H1 (cell line): ENCODE data around the gene ZNF746. TPM values are rescaled to one million over a fixed set of nuclear protein-coding genes. Genes with fewer than 3 reads are reported as not detected.
A peak's percentile ranks its signal among the peaks of the same experiment; 100 is the strongest.

Experiments
- CTCF ChIA-PET: fragments of 300-600 bp; sonication (Branson Sonifier 250); formaldehyde crosslinking; loops from one replicate; lab custom pipeline; 2021; ENCODE audit not compliant: partially characterized antibody; lab: Charles Lee
- POLR2A ChIA-PET: fragments of 300-600 bp; sonication (Branson Sonifier 250); formaldehyde crosslinking; loops from one replicate; lab custom pipeline; 2021; ENCODE audit warnings: inconsistent platforms; ENCODE audit not compliant: partially characterized antibody; lab: Charles Lee
- DNase-seq, 2 experiments: peaks; one replicate each; pipeline versions ENCODE4 v3.0.0 to v3.0.0-alpha.2; 2010 to 2022; ENCODE audit warnings: low spot score in 2 of 2, low read depth in 1 of 2, mixed read lengths in 1 of 2
- FAIRE-seq: peaks from 2 replicates; lab custom pipeline; 2011; peaks lifted over from hg19 to GRCh38; lab: Jason Lieb, UNC
- H2AFZ ChIP-seq: 2 replicates; pipeline ENCODE4 v1.8.1; 2012; ENCODE audit warnings: low read length, inconsistent platforms
- H2AK5ac ChIP-seq: 2 replicates; pipeline ENCODE4 v1.6.1; 2013; ENCODE audit warnings: low read depth, low read length
- H2BK120ac ChIP-seq: replicated peaks from 2 replicates; pipeline ENCODE3; 2013; ENCODE audit warnings: low read depth, low read length, inconsistent platforms
- H2BK12ac ChIP-seq: 2 replicates; pipeline ENCODE4 v1.6.1; 2013; ENCODE audit warnings: low read depth, low read length
- H2BK15ac ChIP-seq: 2 replicates; pipeline ENCODE4 v1.6.1; 2013; ENCODE audit warnings: low read length
- H2BK20ac ChIP-seq: 2 replicates; pipeline ENCODE4 v1.6.1; 2013; ENCODE audit warnings: low read length
- H2BK5ac ChIP-seq: 2 replicates; pipeline ENCODE4 v1.6.1; 2013; ENCODE audit warnings: low read depth, low read length
- H3K14ac ChIP-seq: 2 replicates; pipeline ENCODE4 v1.6.1; 2013; ENCODE audit warnings: inconsistent platforms; ENCODE audit not compliant: insufficient read length
- H3K18ac ChIP-seq: 2 replicates; pipeline ENCODE4 v1.6.1; 2013; ENCODE audit warnings: low read length; ENCODE audit errors: extremely low read depth
- H3K23ac ChIP-seq: 2 replicates; pipeline ENCODE4 v1.6.1; 2013; ENCODE audit warnings: inconsistent platforms; ENCODE audit not compliant: insufficient read length
- H3K23me2 ChIP-seq: 2 replicates; pipeline ENCODE4 v1.6.1; 2013; ENCODE audit warnings: low read depth, low read length
- H3K27ac ChIP-seq: 2 replicates; pipeline ENCODE4 v1.6.1; 2011; ENCODE audit warnings: low read depth, low read length, inconsistent platforms
- H3K27me3 ChIP-seq, 4 experiments: replicated peaks in 1 of 4; 1 replicate in 1 of 4; 2 replicates in 3 of 4; pipeline versions ENCODE4 v1.6.1 to v1.8.1; 2011 to 2013; ENCODE audit warnings: low read length in 3 of 4, mild to moderate bottlenecking in 3 of 4, inconsistent platforms in 2 of 4, mixed read lengths in 2 of 4, moderate library complexity in 1 of 4; ENCODE audit not compliant: control insufficient read depth in 3 of 4, insufficient read depth in 3 of 4; ENCODE audit errors: extremely low read depth in 1 of 4
- H3K36me3 ChIP-seq, 4 experiments: 2 replicates each; pipeline versions ENCODE4 v1.6.1 to v1.8.1; 2011 to 2013; ENCODE audit warnings: mild to moderate bottlenecking in 4 of 4, low read length in 3 of 4, moderate library complexity in 2 of 4, control low read depth in 1 of 4, inconsistent platforms in 1 of 4; ENCODE audit not compliant: insufficient read depth in 4 of 4, control insufficient read depth in 2 of 4
- H3K4ac ChIP-seq: replicated peaks from 2 replicates; pipeline ENCODE3; 2013; ENCODE audit warnings: low read length, low read depth, mixed read lengths, inconsistent platforms; ENCODE audit not compliant: insufficient read length
- H3K4me1 ChIP-seq, 4 experiments: replicated peaks in 1 of 4; 1 replicate in 1 of 4; 2 replicates in 3 of 4; pipeline versions ENCODE4 v1.6.1 to v1.8.1; 2011 to 2013; ENCODE audit warnings: low read length in 3 of 4, inconsistent platforms in 2 of 4, mixed read lengths in 1 of 4; ENCODE audit not compliant: insufficient read depth in 4 of 4, control insufficient read depth in 3 of 4
- H3K4me2 ChIP-seq, 2 experiments: 2 replicates each; pipeline versions ENCODE4 v1.6.1 to v1.8.1; 2011 to 2013; ENCODE audit warnings: low read depth in 2 of 2, low read length in 2 of 2, control low read depth in 1 of 2, inconsistent platforms in 1 of 2, mild to moderate bottlenecking in 1 of 2; ENCODE audit not compliant: insufficient read depth in 1 of 2
- H3K4me3 ChIP-seq, 4 experiments: fragments of 200-600, 300-600 bp in 1 of 4; sonication (generic), shearing (Covaris generic), sonication (Bioruptor Twin) in 1 of 4; 2 replicates each; pipeline versions ENCODE4 v1.5.1 to v1.8.1; 2011 to 2016; ENCODE audit warnings: low read length in 4 of 4, low read depth in 3 of 4, control low read depth in 2 of 4, inconsistent platforms in 2 of 4, mild to moderate bottlenecking in 2 of 4, mixed read lengths in 1 of 4, moderate library complexity in 1 of 4; ENCODE audit not compliant: insufficient read depth in 2 of 4; ENCODE audit errors: extremely low read depth in 1 of 4
- H3K56ac ChIP-seq: replicated peaks from 2 replicates; pipeline ENCODE3; 2013; ENCODE audit warnings: low read depth, mild to moderate bottlenecking, mixed read lengths, low read length, inconsistent platforms; ENCODE audit not compliant: insufficient read length
- H3K79me1 ChIP-seq: 2 replicates; pipeline ENCODE4 v1.6.1; 2013; ENCODE audit warnings: low read depth, low read length, control low read depth
- H3K79me2 ChIP-seq, 2 experiments: 2 replicates each; pipeline versions ENCODE4 v1.6.1 to v1.8.1; 2012 to 2013; ENCODE audit warnings: low read length in 2 of 2, mild to moderate bottlenecking in 2 of 2, inconsistent platforms in 1 of 2; ENCODE audit not compliant: insufficient read depth in 2 of 2, control insufficient read depth in 1 of 2
- H3K9ac ChIP-seq, 4 experiments: replicated peaks in 1 of 4; 1 replicate in 1 of 4; 2 replicates in 3 of 4; pipeline versions ENCODE4 v1.6.1 to v1.8.1; 2011 to 2013; ENCODE audit warnings: low read depth in 3 of 4, low read length in 3 of 4, control low read depth in 2 of 4, mild to moderate bottlenecking in 2 of 4, moderate library complexity in 2 of 4, inconsistent platforms in 1 of 4; ENCODE audit errors: extremely low read depth in 1 of 4
- H3K9me3 ChIP-seq, 2 experiments: 2 replicates each; pipeline versions ENCODE4 v1.6.1 to v1.8.1; 2012 to 2013; ENCODE audit warnings: mild to moderate bottlenecking in 2 of 2, moderate library complexity in 2 of 2, control low read depth in 1 of 2, inconsistent platforms in 1 of 2, low read depth in 1 of 2, low read length in 1 of 2, mixed read lengths in 1 of 2; ENCODE audit not compliant: insufficient read depth in 2 of 2
- H4K20me1 ChIP-seq, 2 experiments: replicated peaks in 1 of 2; 2 replicates each; pipeline versions ENCODE3 to v1.8.1; 2011 to 2013; ENCODE audit warnings: inconsistent platforms in 2 of 2, low read length in 2 of 2, mild to moderate bottlenecking in 1 of 2; ENCODE audit not compliant: insufficient read depth in 2 of 2, control insufficient read depth in 1 of 2
- H4K5ac ChIP-seq: 2 replicates; pipeline ENCODE4 v1.6.1; 2013; ENCODE audit warnings: low read length, low read depth, mixed read lengths, inconsistent platforms; ENCODE audit not compliant: insufficient read length
- H4K8ac ChIP-seq: 2 replicates; pipeline ENCODE4 v1.8.0; 2013; ENCODE audit warnings: mild to moderate bottlenecking, moderate library complexity, low read length, inconsistent platforms; ENCODE audit not compliant: insufficient read depth; ENCODE audit errors: extremely low read depth
- H4K91ac ChIP-seq: replicated peaks from 2 replicates; pipeline ENCODE3; 2013; ENCODE audit warnings: low read length, mixed read lengths, inconsistent platforms; ENCODE audit not compliant: insufficient read length
- JUND ChIP-seq: IDR thresholded peaks from 2 replicates; pipeline ENCODE4 v1.6.1; 2011; ENCODE audit warnings: mild to moderate bottlenecking, improper control_type of control experiment, low read length
- POLR2A ChIP-seq, 2 experiments: IDR thresholded peaks; 1 replicate in 1 of 2; 2 replicates in 1 of 2; pipeline ENCODE4 v1.6.1; 2011; ENCODE audit warnings: low read depth in 2 of 2, low read length in 2 of 2, mild to moderate bottlenecking in 2 of 2; ENCODE audit errors: control extremely low read depth in 1 of 2
- RAD21 ChIP-seq, 2 experiments: IDR thresholded peaks in 1 of 2; conservative IDR thresholded peaks in 1 of 2; 2 replicates each; pipeline ENCODE4 v1.6.1; 2011; ENCODE audit warnings: low read depth in 2 of 2, low read length in 2 of 2, improper control_type of control experiment in 1 of 2, inconsistent platforms in 1 of 2, mild to moderate bottlenecking in 1 of 2, moderate library complexity in 1 of 2
- WGBS, 2 experiments: shearing (Covaris generic) in 1 of 2; methylation state at CpG; one replicate each; pipeline versions ENCODE4 v1.1.6 to v1.1.7; 2013 to 2015; ENCODE audit warnings: low lambda C conversion rate in 2 of 2, mixed read lengths in 2 of 2, inconsistent platforms in 1 of 2, low coverage in 1 of 2, missing lambda C conversion rate in 1 of 2; ENCODE audit not compliant: insufficient replicate concordance in 2 of 2, insufficient coverage in 1 of 2, insufficient read length in 1 of 2; ENCODE audit errors: extremely low coverage in 1 of 2, missing lambda C conversion rate in 1 of 2; 5-methylcytosine and 5-hydroxymethylcytosine counted together
- polyA plus RNA-seq, 7 experiments: library from polyadenylated mRNA; depleted of rRNA in 3 of 7; stranded (reverse) in 5 of 7; unstranded in 2 of 7; fragments of >200 nt in 5 of 7; fragments of 200-250 nt in 2 of 7; gene quantifications; 1 replicate in 5 of 7; 2 replicates in 1 of 7; 4 replicates in 1 of 7; pipeline versions ENCODE4 v1.2.1 to v1.2.3, GENCODE V29; 2011 to 2013; ENCODE audit warnings: missing spikeins in 2 of 7, mixed read lengths in 2 of 7
- total RNA-seq: library from RNA; stranded (reverse); fragmentation: NEBNext Ultra II Directional; extraction: Animal tissue kit (Norgen Biotek cat#: 25700); gene quantifications from 2 replicates; pipeline ENCODE4 v1.2.1, GENCODE V29; 2021
- TF ChIP-seq, protein P1 (sequence below), 3 experiments: IDR thresholded peaks; 1 replicate in 2 of 3; 2 replicates in 1 of 3; pipeline versions ENCODE4 v1.5.1 to v1.6.1; 2011; ENCODE audit warnings: low read length in 3 of 3, mild to moderate bottlenecking in 3 of 3, inconsistent platforms in 2 of 3, low read depth in 1 of 3, moderate library complexity in 1 of 3; ENCODE audit not compliant: insufficient read depth in 1 of 3; ENCODE audit errors: control extremely low read depth in 1 of 3

ZNF746 gene
- total and polyA plus RNA-seq, 2 of the 8 experiments (the other 6 are each of a cell fraction or from before 2014, with no cell fraction given) = 7.5 to 15.6 TPM

DNA sequence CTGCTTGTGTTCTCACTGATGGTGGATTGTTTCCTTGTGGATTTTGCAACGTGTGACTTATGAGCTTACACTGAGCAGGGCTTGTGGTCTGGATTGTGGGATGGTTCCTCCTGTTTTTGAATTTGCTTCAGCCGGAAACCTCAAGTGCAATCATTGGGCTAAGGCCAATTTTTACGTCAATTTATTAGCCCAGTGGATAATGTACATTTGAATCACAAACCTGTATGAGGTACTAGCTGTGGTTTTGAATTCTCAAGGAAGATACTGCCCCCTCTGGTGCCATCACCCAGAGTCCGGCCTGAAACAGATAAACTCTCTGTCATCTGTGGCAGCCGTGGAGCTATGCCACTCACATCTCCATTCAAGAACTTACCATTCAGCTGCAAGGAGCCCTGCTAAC is 29.4 kb downstream of the ZNF746 start:
- no peak overlapping the region for H3K4me2 ChIP-seq
- H2AFZ ChIP-seq = no peak overlapping the region
- no peak overlapping the region for H3K4ac ChIP-seq
- H3K9me3 ChIP-seq = no peaks in the 10 kb centered on the region
- no peak overlapping the region for H3K23ac ChIP-seq
- H4K91ac ChIP-seq = no peak overlapping the region
- H4K20me1 ChIP-seq = no peaks in the 10 kb centered on the region
- H3K9ac ChIP-seq = no peak overlapping the region
- H3K79me2 ChIP-seq = no peaks in the 10 kb centered on the region
- H3K27me3 ChIP-seq = no peaks in the 10 kb centered on the region; a peak in 1 of 7 replicates
- H2BK20ac ChIP-seq = no peak overlapping the region
- POLR2A ChIA-PET = interaction anchor here (0.7 to 1.5 kb wide), 4 partner anchors 8 to 14 kb away, joined by 3 to 5 read pairs (median 3); no protein-coding TSS in a partner anchor
- H4K8ac ChIP-seq = no peak overlapping the region
- no peaks in the 10 kb centered on the region for H3K4me1 ChIP-seq
- no peak overlapping the region for H3K56ac ChIP-seq
- TF ChIP-seq RAD21 (IDR thresholded peaks at IDR 0.05 in 1 of 2, conservative IDR thresholded peaks at IDR 0.05 in 1 of 2; ENCODE audit: low read depth in 2 of 2, low read length in 2 of 2) (peak in 1 of 2 experiments; percentile 10; a peak in 1 of 4 replicates), POLR2A (IDR thresholded peaks at IDR 0.05; ENCODE audit: control extremely low read depth in 1 of 2, low read depth in 2 of 2, low read length in 2 of 2) (no peak), JUND (no peak)
- TF ChIP-seq, protein P1, sequence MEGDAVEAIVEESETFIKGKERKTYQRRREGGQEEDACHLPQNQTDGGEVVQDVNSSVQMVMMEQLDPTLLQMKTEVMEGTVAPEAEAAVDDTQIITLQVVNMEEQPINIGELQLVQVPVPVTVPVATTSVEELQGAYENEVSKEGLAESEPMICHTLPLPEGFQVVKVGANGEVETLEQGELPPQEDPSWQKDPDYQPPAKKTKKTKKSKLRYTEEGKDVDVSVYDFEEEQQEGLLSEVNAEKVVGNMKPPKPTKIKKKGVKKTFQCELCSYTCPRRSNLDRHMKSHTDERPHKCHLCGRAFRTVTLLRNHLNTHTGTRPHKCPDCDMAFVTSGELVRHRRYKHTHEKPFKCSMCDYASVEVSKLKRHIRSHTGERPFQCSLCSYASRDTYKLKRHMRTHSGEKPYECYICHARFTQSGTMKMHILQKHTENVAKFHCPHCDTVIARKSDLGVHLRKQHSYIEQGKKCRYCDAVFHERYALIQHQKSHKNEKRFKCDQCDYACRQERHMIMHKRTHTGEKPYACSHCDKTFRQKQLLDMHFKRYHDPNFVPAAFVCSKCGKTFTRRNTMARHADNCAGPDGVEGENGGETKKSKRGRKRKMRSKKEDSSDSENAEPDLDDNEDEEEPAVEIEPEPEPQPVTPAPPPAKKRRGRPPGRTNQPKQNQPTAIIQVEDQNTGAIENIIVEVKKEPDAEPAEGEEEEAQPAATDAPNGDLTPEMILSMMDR (IDR thresholded peaks at IDR 0.05; ENCODE audit: control extremely low read depth in 1 of 3, insufficient read depth in 1 of 3, low read depth in 1 of 3, low read length in 3 of 3) = peak in 1 of 3 experiments; percentile 21; a peak in 1 of 4 replicates
- TF ChIP-seq, all 59 proteins: peak for 2
- H3K14ac ChIP-seq = no peak overlapping the region
- DNase-seq (no peak), FAIRE-seq (no peak)
- H3K18ac ChIP-seq = no peak overlapping the region
- H2AK5ac ChIP-seq = no peak overlapping the region
- no peak overlapping the region for H2BK120ac ChIP-seq
- H2BK15ac ChIP-seq = no peak overlapping the region
- H3K36me3 ChIP-seq = peaks cover 0 to 4% (median under 1%) of the 10 kb centered on the region in 4 experiments; a peak in 4 of 8 replicates
- no peak overlapping the region for H2BK12ac ChIP-seq
- H3K27ac ChIP-seq = no peak overlapping the region
- H3K23me2 ChIP-seq = no peaks in the 10 kb centered on the region
- WGBS, 2 experiments = 89% methylated on average over 5 of the region's 5 CpGs; no CpG with 5 or more reads in 1 of the 2 experiments
- no peak overlapping the region for H3K4me3 ChIP-seq
- CTCF ChIA-PET = interaction anchor here (1.0 to 1.5 kb wide), 4 partner anchors 11 to 61 kb away, joined by 3 to 4 read pairs (median 4); no protein-coding TSS in a partner anchor
- no peak overlapping the region for H4K5ac ChIP-seq
- H2BK5ac ChIP-seq = no peak overlapping the region
- no peaks in the 10 kb centered on the region for H3K79me1 ChIP-seq
